22Rv1 (cell line): ENCODE data around the gene PDHX.
"Not testable (repeated sequence)": the region's sequence is repeated elsewhere in the genome, so short reads cannot be mapped to it uniquely, and the experiment has no call there.

Source experiments
- H3K27ac ChIP-seq: fragments of 450-650 bp; 2 replicates; pipeline ENCODE4 v1.5.1; 2017
- ZFX ChIP-seq: fragments of 450-650 bp; IDR thresholded peaks from 2 replicates; pipeline ENCODE4 v1.6.1; 2017; ENCODE audit warnings: antibody characterized with exemption, borderline replicate concordance
- TF ChIP-seq, protein P1 (sequence below): fragments of 450-650 bp; IDR thresholded peaks from 2 replicates; pipeline ENCODE4 v1.5.1; 2017; ENCODE audit warnings: mild to moderate bottlenecking

The PDHX gene

DNA sequence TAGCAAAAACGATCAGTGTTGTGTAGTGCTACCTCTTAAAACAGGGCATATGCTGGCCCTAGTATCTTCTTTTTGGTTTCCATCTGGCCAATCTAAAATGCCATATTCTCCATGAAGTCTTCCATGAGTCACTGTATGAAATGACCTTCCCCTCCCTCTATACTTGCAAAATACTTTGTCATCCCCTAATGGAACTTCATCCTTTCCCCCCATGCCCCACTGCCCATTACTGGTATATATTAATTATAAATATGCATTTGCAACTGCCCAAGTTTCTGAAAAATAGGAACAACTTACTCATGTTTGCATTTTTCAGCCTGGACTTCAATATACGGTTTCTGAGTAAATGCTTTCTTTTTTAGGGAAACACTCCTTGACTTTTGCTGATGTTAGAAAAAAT, 4.7 kb upstream of the PDHX start:
- H3K27ac ChIP-seq, result peak overlapping the region; percentile 36
- no peak for TF ChIP-seq ZFX
- TF ChIP-seq, protein P1, sequence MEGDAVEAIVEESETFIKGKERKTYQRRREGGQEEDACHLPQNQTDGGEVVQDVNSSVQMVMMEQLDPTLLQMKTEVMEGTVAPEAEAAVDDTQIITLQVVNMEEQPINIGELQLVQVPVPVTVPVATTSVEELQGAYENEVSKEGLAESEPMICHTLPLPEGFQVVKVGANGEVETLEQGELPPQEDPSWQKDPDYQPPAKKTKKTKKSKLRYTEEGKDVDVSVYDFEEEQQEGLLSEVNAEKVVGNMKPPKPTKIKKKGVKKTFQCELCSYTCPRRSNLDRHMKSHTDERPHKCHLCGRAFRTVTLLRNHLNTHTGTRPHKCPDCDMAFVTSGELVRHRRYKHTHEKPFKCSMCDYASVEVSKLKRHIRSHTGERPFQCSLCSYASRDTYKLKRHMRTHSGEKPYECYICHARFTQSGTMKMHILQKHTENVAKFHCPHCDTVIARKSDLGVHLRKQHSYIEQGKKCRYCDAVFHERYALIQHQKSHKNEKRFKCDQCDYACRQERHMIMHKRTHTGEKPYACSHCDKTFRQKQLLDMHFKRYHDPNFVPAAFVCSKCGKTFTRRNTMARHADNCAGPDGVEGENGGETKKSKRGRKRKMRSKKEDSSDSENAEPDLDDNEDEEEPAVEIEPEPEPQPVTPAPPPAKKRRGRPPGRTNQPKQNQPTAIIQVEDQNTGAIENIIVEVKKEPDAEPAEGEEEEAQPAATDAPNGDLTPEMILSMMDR, result no peak

GRCh38 chr11:34913556-34913955, 2.9 kb upstream of the PDHX start:
- not testable (repeated sequence) for H3K27ac ChIP-seq

DNA sequence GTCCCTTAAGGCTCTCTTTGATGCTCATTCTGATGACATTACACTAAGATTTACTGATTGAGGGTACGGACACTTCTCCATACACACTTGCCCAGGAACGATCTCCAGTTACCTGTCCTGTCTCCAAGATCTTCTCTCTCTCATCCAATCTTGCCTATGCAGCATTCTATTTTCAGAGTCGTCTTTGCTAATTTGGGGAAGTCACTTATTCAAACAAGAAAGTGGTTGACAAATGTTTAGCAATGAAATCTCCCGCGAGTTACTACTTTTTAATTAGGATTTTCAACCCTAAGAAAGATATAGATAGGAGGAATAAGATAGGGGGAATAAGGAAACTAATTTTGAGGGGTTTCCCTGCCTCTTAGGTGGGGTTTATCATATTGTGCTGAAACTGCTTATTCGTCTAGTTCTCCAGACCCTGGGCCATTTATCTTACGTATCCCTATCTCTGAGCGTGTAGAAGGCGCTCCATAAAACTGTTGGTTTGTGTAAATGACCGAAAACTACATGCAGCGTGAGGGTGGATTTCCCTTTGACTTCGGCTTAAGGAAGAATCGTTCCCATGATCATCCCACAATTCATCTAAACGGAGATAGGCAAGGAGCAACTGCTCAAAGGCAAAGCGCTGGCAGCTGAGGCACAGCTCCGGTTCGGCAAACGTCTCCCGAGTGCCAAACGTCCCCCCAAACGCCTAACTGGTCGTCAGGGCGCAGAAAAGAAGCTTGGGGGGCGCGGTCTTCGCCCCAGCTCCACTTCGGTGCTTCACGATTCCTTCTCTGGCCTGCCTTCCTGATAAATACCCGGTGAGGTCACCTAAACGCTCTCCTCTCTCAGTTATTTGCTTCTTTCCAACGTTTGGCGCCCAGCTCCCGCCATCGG, 1.0 kb upstream of the PDHX start:
- peak overlapping the region; percentile 97 for H3K27ac ChIP-seq
- TF ChIP-seq ZFX, result no peak
- TF ChIP-seq, protein P1, result no peak

DNA sequence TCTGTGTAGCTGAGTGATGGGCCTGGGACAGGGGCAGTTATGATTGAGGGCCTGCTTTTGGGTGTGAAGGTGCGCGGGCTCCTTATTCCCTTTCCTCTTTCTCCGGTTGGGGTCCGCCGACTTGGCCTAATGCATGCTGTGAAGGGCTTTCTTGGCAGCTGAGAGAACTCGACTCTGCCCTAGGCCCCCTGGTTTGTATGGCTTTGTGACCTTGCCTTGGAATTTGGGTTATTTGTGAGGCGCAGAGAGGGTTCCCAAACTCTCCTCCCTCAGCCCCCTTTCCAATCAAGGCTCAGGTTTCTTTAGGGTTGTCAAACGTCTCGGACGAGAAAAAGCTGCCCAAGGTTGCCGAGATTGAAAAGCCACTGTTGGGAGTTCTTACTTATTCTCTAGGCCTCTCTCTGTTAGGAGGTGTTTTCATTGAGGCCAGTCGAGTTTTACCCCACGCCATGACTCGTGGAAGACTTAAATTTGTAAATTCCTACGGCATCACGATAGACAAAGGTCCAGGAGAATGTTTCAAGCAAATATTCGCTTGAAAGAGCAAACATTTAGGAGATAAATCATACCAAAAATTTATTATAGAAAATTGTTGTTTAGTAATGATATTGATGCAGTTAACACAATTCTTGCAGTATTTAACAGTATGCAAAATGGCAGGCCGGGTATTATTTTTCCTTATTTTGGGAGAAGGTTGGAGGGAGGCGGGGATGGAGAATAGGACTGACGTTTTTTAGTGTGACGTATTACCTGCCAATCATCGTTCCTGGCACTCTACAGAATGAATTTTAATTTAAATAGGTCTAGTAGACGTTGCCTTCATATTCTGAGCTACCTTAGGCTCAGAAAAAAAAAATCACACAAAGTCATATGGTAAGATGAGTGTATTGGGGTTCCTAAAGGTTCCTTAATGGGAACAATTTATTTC, 689 bp downstream of the PDHX start:
- TF ChIP-seq, protein P1, result no peak
- TF ChIP-seq ZFX, result no peak

GRCh38 chr11:34921156-34921555, 4.7 kb downstream of the PDHX start:
- H3K27ac ChIP-seq, result no peak overlapping the region
- TF ChIP-seq, protein P1, result no peak
- TF ChIP-seq ZFX, result no peak

More for the DNA sequence above, 689 bp downstream of the PDHX start:
- peak overlapping the region; percentile 97 for H3K27ac ChIP-seq

DNA sequence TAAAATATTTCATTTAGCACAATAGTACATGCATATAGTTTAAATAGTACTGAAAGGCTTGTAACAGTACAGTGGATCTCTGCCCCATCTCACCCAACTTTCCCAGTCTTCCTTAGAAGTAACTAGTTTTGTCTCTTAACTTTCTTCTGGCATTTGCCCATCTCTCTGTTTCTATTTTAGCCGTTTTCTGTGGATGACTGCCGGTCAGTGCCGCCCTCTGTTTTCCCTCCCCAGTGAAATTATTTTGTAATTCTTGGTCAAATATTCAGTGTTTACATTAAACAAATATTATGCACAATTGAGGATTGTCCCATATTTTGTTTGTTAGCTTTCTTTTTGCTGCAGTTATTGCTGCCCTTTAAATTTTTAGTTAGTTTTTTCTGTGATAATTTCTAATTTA, 8.3 kb downstream of the PDHX start:
- H3K27ac ChIP-seq, result no peak overlapping the region
- no peak for TF ChIP-seq ZFX
- TF ChIP-seq, protein P1, result no peak

DNA sequence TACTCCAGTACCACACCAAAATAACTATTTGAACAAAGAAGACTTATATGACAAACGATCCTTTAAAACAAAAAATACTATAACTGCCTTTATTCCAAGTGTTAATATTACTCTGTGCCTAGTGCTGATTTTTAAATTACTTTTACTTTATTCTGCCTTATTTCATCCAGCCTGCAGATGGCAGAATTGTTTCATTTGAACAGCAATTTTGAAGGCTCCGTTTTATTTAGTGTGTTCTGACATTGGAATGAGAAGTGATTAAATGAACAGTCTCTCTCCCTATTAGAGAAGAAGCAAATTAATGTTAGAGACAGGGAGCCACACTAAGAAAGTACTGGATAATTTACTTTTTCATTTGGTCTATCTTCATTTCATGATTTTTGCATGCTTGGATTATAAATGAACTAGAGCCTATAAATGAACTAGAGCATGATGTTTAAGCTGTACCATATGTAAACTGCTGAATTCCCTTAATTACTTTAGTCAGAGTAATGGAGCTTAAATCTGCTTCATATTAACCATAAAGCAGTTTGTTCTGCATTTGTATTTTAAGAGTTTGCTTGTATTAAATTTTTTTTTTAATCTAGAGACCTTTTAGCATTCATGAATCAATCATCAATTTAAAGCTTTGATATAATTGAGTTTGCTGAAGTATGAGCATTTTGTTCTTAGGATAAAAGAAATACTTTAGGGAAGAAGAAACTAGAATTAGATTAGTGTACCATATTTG, 9.8 kb downstream of the PDHX start:
- no peak overlapping the region for H3K27ac ChIP-seq
- TF ChIP-seq, protein P1, result peak; percentile 81
- TF ChIP-seq ZFX, result no peak
